SJCRH30 (cell line): Measurements from ENCODE around the gene GPSM1. TPM values are rescaled to one million over a fixed set of nuclear protein-coding genes. Genes with fewer than 3 reads are reported as not detected.

Source experiments
- DNase-seq, 2 experiments: peaks; one replicate each; pipeline ENCODE4 v3.0.0-alpha.2; 2015 to 2020
- H3K27ac ChIP-seq: fragments of 250-450 bp; sonication (Bioruptor Pico); 2 replicates; pipeline ENCODE4 v1.5.1; 2020; ENCODE audit warnings: mild to moderate bottlenecking, moderate library complexity
- H3K27me3 ChIP-seq: fragments of 250-450 bp; sonication (Bioruptor Pico); 2 replicates; pipeline ENCODE4 v1.5.1; 2020; ENCODE audit warnings: mild to moderate bottlenecking, moderate library complexity
- H3K36me3 ChIP-seq: fragments of 250-450 bp; sonication (Bioruptor Pico); 2 replicates; pipeline ENCODE4 v1.5.1; 2020; ENCODE audit warnings: mild to moderate bottlenecking, moderate library complexity
- H3K4me1 ChIP-seq: fragments of 250-450 bp; sonication (Bioruptor Pico); 2 replicates; pipeline ENCODE4 v1.5.1; 2020; ENCODE audit warnings: mild to moderate bottlenecking, moderate library complexity
- H3K4me3 ChIP-seq: fragments of 250-450 bp; sonication (Bioruptor Pico); 2 replicates; pipeline ENCODE4 v1.5.1; 2020; ENCODE audit warnings: mild to moderate bottlenecking, moderate library complexity
- H3K9me3 ChIP-seq: fragments of 250-450 bp; sonication (Bioruptor Pico); replicated peaks from 2 replicates; pipeline ENCODE4 v1.5.1; 2020; ENCODE audit warnings: mild to moderate bottlenecking, moderate library complexity
- total RNA-seq: library from RNA; depleted of rRNA; stranded (reverse); fragments of >200 nt; shearing (Covaris generic); gene quantifications from 2 replicates; pipeline ENCODE4 v1.2.3, GENCODE V29; 2014; rRNA removed

The GPSM1 gene
- 52.5 and 57.2 TPM in 2 replicates for total RNA-seq

GRCh38 chr9:136327304-136327974 is at the start of gene GPSM1:
TSS of gene GPSM1 (plus strand) at chr9:136327539. CDS start at chr9:136327696, 157 bp downstream.
- DNase-seq, result peak in 1 of 2 experiments; percentile 64
- Histone ChIP-seq H3K27ac (peak within 1 kb of the TSS; percentile 85), H3K9me3 (no peaks in the 10 kb centered on the region), H3K4me3 (peak within 1 kb of the TSS; percentile 76), H3K4me1 (peaks cover 24% of the 10 kb centered on the region), H3K36me3 (peaks cover 11% of the 10 kb centered on the region; the same call in 1 of the 2 replicates), H3K27me3 (peaks cover 14% of the 10 kb centered on the region)

GRCh38 chr9:136277746-136278145 is 49.6 kb upstream of the GPSM1 start:
- H3K9me3 ChIP-seq, result no peaks in the 10 kb centered on the region
- no peaks in the 10 kb centered on the region for H3K36me3 ChIP-seq
- no peak overlapping the region for H3K27ac ChIP-seq
- no peak overlapping the region for H3K4me3 ChIP-seq
- H3K4me1 ChIP-seq, result no peaks in the 10 kb centered on the region
- H3K27me3 ChIP-seq, result peaks cover 35% of the 10 kb centered on the region
- no peak for DNase-seq

GRCh38 chr9:136278221-136278620 is 49.1 kb upstream of the GPSM1 start:
- no peaks in the 10 kb centered on the region for H3K9me3 ChIP-seq
- H3K4me3 ChIP-seq, result no peak overlapping the region
- no peaks in the 10 kb centered on the region for H3K4me1 ChIP-seq
- H3K27me3 ChIP-seq, result peaks cover 35% of the 10 kb centered on the region
- H3K36me3 ChIP-seq, result no peaks in the 10 kb centered on the region
- DNase-seq, result no peak
- no peak overlapping the region for H3K27ac ChIP-seq

- no peaks in the 10 kb centered on the region for H3K9me3 ChIP-seq
- no peaks in the 10 kb centered on the region for H3K36me3 ChIP-seq
- no peaks in the 10 kb centered on the region for H3K4me1 ChIP-seq
- no peak overlapping the region for H3K4me3 ChIP-seq
- no peak overlapping the region for H3K27ac ChIP-seq
- peaks cover 31% of the 10 kb centered on the region for H3K27me3 ChIP-seq
- DNase-seq, result no peak
Measured at GRCh38 chr9:136278894-136279293, 48.4 kb upstream of the GPSM1 start.

GRCh38 chr9:136279471-136279870 is 47.9 kb upstream of the GPSM1 start:
- no peaks in the 10 kb centered on the region for H3K36me3 ChIP-seq
- H3K4me3 ChIP-seq, result no peak overlapping the region
- H3K27ac ChIP-seq, result no peak overlapping the region
- H3K9me3 ChIP-seq, result no peaks in the 10 kb centered on the region
- no peak for DNase-seq
- peaks cover 29% of the 10 kb centered on the region for H3K27me3 ChIP-seq
- no peaks in the 10 kb centered on the region for H3K4me1 ChIP-seq

- Histone ChIP-seq H3K4me1 (no peaks in the 10 kb centered on the region), H3K36me3 (no peaks in the 10 kb centered on the region), H3K9me3 (no peaks in the 10 kb centered on the region), H3K4me3 (no peak overlapping the region), H3K27ac (no peak overlapping the region), H3K27me3 (peaks cover 19% of the 10 kb centered on the region)
- no peak for DNase-seq
Measured at GRCh38 chr9:136280535-136281315, 46.6 kb upstream of the GPSM1 start.

GRCh38 chr9:136281421-136282271 is 45.7 kb upstream of the GPSM1 start:
- Histone ChIP-seq H3K27ac (no peak overlapping the region), H3K9me3 (no peaks in the 10 kb centered on the region), H3K27me3 (peaks cover 16% of the 10 kb centered on the region), H3K36me3 (no peaks in the 10 kb centered on the region), H3K4me1 (no peaks in the 10 kb centered on the region), H3K4me3 (no peak overlapping the region)
- no peak for DNase-seq

GRCh38 chr9:136282272-136282861 is 45.0 kb upstream of the GPSM1 start:
- peaks cover 21% of the 10 kb centered on the region for H3K27me3 ChIP-seq
- H3K4me1 ChIP-seq, result no peaks in the 10 kb centered on the region
- no peaks in the 10 kb centered on the region for H3K36me3 ChIP-seq
- H3K27ac ChIP-seq, result no peak overlapping the region
- DNase-seq, result no peak
- no peak overlapping the region for H3K4me3 ChIP-seq
- no peaks in the 10 kb centered on the region for H3K9me3 ChIP-seq

GRCh38 chr9:136283291-136284235 is 43.8 kb upstream of the GPSM1 start:
- H3K4me3 ChIP-seq, result no peak overlapping the region

GRCh38 chr9:136284311-136284710 is 43.0 kb upstream of the GPSM1 start:
- H3K4me3 ChIP-seq, result no peak overlapping the region
- DNase-seq, result no peak
- H3K36me3 ChIP-seq, result no peaks in the 10 kb centered on the region
- peaks cover 32% of the 10 kb centered on the region for H3K27me3 ChIP-seq
- no peak overlapping the region for H3K27ac ChIP-seq
- H3K9me3 ChIP-seq, result no peaks in the 10 kb centered on the region
- no peaks in the 10 kb centered on the region for H3K4me1 ChIP-seq

More at GRCh38 chr9:136283291-136284235, 43.8 kb upstream of the GPSM1 start:
- H3K27ac ChIP-seq, result no peak overlapping the region
- no peaks in the 10 kb centered on the region for H3K4me1 ChIP-seq
- H3K36me3 ChIP-seq, result no peaks in the 10 kb centered on the region
- no peaks in the 10 kb centered on the region for H3K9me3 ChIP-seq
- peaks cover 29% of the 10 kb centered on the region for H3K27me3 ChIP-seq
- DNase-seq, result peak; percentile 81 to 90

- Histone ChIP-seq H3K9me3 (no peaks in the 10 kb centered on the region), H3K4me1 (no peaks in the 10 kb centered on the region), H3K27ac (no peak overlapping the region), H3K36me3 (no peaks in the 10 kb centered on the region), H3K27me3 (peaks cover 33% of the 10 kb centered on the region), H3K4me3 (no peak overlapping the region)
- no peak for DNase-seq
Measured at GRCh38 chr9:136284951-136285350, 42.4 kb upstream of the GPSM1 start.

GRCh38 chr9:136285501-136286358 is 41.6 kb upstream of the GPSM1 start:
- Histone ChIP-seq H3K27ac (no peak overlapping the region), H3K4me3 (no peak overlapping the region)

More at GRCh38 chr9:136285501-136286358, 41.6 kb upstream of the GPSM1 start:
- Histone ChIP-seq H3K36me3 (no peaks in the 10 kb centered on the region), H3K4me1 (no peaks in the 10 kb centered on the region), H3K9me3 (no peaks in the 10 kb centered on the region), H3K27me3 (peaks cover 41% of the 10 kb centered on the region)
- no peak for DNase-seq
